LNCaP clone FGC (cell line): Measurements from ENCODE around the gene SHQ1.
"Not testable (repeated sequence)": the region's sequence is repeated elsewhere in the genome, so short reads cannot be mapped to it uniquely, and the experiment has no call there.

ENCODE experiments used
- DNase-seq: peaks from one replicate; pipeline ENCODE4 v3.0.0-alpha.2; 2011; ENCODE audit warnings: low read depth
- H3K4me3 ChIP-seq: 2 replicates; pipeline ENCODE4 v1.5.1; 2011; ENCODE audit warnings: mild to moderate bottlenecking, low read depth, low read length, control low read depth
- TF ChIP-seq, protein P1 (sequence below): IDR thresholded peaks from 2 replicates; pipeline ENCODE4 v1.5.1; 2012; ENCODE audit warnings: mild to moderate bottlenecking; ENCODE audit not compliant: control insufficient read depth, insufficient read depth; ENCODE audit errors: extremely low read depth

The SHQ1 gene

DNA sequence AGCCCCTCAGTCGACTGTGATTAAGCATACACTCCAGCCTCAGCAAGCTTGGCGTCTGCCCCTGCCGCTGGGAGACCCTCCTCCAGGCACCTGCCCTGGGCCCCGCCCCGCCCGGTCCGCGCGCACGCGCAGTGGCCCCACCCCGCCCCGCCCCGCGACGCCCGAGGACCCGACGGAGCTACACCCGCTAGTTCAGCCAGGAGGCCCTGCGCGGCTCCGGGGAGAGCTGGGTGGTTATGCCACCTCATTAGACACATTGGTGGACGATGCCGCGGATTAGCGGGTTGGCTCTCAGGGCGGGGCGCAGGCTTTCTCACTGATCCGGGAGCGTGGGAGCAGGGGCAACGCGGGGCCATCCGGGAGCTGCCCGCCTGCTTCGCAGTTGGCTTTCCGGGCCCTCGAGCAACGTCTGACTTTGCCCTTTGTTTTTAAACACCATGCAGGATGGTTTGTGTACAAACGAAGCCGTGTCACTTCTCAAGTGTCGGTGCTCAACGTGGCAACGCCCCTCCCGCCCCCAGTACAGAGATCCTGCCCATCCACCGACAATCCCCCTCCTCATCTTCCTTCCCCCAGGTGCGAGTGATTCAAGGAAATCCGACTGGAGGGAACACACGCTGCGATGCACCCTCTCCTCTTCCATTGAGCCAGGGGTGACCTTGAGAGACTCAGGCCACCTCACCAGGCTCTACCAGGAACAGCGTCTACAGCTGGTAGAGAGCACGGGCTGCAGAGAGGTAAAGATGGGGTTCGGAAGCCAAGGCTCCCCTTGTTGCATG is 109.3 kb downstream of the SHQ1 start:
- no peak for DNase-seq
- no peak overlapping the region for H3K4me3 ChIP-seq
- TF ChIP-seq, protein P1, sequence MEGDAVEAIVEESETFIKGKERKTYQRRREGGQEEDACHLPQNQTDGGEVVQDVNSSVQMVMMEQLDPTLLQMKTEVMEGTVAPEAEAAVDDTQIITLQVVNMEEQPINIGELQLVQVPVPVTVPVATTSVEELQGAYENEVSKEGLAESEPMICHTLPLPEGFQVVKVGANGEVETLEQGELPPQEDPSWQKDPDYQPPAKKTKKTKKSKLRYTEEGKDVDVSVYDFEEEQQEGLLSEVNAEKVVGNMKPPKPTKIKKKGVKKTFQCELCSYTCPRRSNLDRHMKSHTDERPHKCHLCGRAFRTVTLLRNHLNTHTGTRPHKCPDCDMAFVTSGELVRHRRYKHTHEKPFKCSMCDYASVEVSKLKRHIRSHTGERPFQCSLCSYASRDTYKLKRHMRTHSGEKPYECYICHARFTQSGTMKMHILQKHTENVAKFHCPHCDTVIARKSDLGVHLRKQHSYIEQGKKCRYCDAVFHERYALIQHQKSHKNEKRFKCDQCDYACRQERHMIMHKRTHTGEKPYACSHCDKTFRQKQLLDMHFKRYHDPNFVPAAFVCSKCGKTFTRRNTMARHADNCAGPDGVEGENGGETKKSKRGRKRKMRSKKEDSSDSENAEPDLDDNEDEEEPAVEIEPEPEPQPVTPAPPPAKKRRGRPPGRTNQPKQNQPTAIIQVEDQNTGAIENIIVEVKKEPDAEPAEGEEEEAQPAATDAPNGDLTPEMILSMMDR, result no peak

DNA sequence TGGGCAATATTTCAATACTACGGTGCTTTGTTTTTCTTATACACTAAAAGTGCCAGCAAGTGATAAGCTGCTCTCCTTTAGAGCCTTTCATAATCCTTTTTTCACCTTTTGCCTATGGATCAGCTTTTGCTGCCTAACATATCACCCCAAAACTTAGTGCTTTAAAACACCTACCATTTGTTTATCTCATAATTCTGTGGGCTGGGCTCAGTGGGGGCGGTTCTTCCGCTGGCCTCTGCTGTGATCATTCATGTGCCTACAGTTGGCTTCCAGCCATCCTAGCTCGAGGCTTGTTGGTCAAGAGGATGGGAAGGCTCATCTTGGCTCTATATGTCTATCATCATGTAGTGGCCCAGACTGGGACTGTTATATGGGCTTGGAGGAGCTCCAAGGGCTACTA is 113.2 kb downstream of the SHQ1 start:
- DNase-seq, H3K4me3 ChIP-seq: not testable (repeated sequence)

DNA sequence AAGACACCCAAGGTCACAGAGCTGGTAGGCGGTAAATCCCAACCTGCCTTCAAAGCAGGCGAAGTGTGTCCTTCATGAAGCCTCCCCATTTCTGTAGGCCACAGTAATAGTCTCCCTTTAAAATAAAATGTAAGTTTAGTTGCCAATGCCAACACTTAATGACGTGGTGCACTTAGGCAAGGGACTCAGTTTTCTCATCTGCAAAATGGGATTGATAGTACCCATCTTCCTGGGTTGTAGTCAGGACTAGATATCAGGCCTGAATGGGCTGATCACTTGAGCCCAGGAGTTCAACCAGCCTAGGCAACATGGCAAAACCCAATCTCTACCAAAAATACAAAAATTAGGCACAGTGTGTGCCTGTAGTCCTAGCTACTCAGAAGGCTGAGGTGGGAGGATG is 114.6 kb downstream of the SHQ1 start:
- DNase-seq, result no peak
- TF ChIP-seq, protein P1, result no peak
- H3K4me3 ChIP-seq, result no peak overlapping the region

DNA sequence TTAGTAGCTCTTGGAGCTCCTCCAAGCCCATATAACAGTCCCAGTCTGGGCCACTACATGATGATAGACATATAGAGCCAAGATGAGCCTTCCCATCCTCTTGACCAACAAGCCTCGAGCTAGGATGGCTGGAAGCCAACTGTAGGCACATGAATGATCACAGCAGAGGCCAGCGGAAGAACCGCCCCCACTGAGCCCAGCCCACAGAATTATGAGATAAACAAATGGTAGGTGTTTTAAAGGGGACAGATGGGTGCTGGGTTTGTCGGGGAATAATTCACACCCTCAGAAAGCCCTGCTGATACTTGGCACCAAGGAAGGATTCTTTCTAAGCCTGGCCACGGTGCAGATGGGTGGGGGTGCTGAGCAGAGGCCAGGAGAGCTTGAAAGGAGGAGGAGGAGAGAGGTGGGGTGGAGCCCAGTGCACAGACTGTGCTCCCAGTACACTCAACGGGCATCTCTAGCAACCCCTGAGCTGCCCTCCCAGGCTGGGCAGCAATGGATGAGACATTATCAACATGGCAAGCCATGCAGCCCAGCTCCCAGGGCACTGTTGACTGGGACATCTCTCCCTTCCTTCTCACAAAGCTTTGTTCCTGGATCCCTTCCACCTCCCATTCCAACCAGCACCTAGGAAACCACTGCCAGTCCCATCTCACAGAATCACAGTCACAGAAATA is 115.4 kb downstream of the SHQ1 start:
- not testable (repeated sequence) for DNase-seq, H3K4me3 ChIP-seq

DNA sequence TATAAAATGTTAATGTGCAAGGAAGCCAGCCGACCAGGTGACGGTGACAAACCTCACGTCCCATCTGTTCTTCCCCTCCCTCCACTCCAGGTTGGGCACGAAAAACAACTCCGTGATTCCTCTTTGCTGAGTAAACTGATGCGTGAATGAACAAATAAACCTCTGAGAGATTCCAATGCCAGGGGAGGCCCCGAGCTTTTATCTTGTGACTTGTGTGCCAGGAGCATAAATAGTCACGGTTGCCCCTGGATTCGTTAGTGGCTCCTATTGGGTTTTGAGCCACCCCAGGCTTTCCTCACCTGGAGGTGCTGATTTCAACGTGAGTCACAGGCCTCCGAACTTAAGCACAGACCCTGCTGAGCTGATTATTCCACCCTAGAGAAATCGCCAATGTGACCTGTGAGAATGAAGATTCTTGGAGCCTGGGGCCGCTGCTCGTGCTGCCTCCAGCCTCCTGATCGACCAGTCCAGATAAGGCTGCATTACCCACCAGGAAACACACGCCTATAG is 119.2 kb downstream of the SHQ1 start:
- TF ChIP-seq, protein P1, result no peak
- no peak overlapping the region for H3K4me3 ChIP-seq
- DNase-seq, result no peak

DNA sequence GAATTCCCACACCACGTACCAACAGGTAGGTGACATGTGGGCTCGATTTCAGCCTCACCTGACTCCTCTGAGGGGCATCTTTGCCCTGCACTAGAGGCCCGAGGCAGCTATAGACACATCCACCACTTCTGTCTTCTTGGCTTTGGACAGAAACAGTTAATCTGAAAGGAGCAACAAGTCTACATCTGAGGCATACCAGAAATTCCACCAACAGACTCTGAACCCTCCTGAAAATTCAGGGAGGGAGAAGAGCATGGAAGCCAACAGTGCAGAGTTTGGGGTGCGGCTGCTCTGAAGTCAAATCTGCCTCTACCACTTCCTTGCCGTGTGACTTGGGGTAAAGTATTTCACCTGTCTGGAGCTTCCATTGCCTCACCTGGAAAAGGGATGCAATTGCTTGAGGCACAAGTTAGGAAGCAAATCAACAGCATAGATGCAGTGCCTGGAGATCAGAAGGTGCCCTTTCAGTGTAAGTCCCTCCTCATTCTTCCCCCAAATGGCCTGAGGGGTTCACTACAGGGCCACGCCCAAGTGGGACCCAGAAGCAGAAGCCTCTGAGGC is 119.8 kb downstream of the SHQ1 start:
- TF ChIP-seq, protein P1, result no peak
- H3K4me3 ChIP-seq, result no peak overlapping the region
- DNase-seq, result no peak

DNA sequence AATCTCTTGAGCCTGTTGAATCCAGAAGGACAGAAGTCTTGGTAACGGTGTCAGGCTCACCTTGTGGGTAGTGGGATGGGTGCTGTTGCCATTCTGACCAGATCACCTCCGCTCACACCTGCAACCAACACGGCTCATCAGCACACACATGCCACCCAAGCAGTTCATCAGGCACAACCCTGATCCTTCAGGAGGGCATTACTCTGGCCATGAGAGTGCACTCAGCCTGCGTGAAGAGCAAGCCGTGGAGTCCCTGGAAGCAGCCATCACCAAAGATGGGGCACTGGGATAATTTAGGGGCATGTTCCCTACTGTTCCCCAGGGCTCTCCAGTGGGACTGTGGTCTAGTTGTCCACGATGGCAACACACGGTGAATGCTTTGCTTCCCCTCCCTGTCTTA is 120.5 kb downstream of the SHQ1 start:
- no peak overlapping the region for H3K4me3 ChIP-seq
- DNase-seq, result no peak
- TF ChIP-seq, protein P1, result no peak

DNA sequence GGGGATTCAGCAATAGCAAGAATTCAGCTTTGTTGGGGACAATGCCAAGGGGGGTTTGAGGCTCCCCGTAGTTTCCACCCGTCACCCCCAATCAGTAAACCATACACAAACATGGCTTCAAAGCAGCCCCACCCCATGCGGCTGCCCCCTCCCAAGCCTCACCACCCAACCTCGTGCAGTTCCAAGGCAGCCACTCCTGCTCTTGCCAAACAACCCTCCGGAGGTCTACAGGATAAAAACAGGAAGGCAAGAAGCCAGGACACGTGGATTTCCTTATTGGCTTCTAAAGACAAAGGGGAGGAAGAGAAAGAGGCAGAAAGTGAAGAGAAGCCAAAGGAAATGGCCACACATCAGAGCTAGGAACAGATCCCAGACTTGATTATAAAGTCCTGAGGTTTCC is 121.1 kb downstream of the SHQ1 start:
- H3K4me3 ChIP-seq, result no peak overlapping the region
- no peak for DNase-seq
- TF ChIP-seq, protein P1, result no peak
